GM12878 (cell line): ENCODE data around the gene BICRA. TPM values are rescaled to one million over a fixed set of nuclear protein-coding genes. Genes with fewer than 3 reads are reported as not detected.
A peak's percentile ranks its signal among the peaks of the same experiment; 100 is the strongest.

Source experiments
- EZH2 ChIP-seq: IDR thresholded peaks from 2 replicates; pipeline ENCODE4 v1.6.1; 2012; ENCODE audit warnings: low read depth, mild to moderate bottlenecking, control low read depth, inconsistent platforms, low read length, borderline replicate concordance; ENCODE audit not compliant: control insufficient read depth
- FOXM1 ChIP-seq: IDR thresholded peaks from 2 replicates; pipeline ENCODE4 v1.6.1; 2012; ENCODE audit warnings: low read depth, mild to moderate bottlenecking, inconsistent platforms, low read length, moderate library complexity
- IKZF2 ChIP-seq, 2 experiments: fragments of 450-650 bp; IDR thresholded peaks; 2 replicates each; pipeline ENCODE4 v1.6.1; 2017; ENCODE audit warnings: mild to moderate bottlenecking in 2 of 2, moderate library complexity in 2 of 2
- MLLT1 ChIP-seq: fragments of 450-650 bp; IDR thresholded peaks from 2 replicates; pipeline ENCODE4 v1.6.1; 2016; ENCODE audit warnings: mild to moderate bottlenecking
- NR2C1 ChIP-seq: fragments of 450-650 bp; IDR thresholded peaks from 2 replicates; pipeline ENCODE4 v1.6.1; 2017; ENCODE audit warnings: antibody characterized with exemption, mild to moderate bottlenecking, moderate library complexity
- POLR2AphosphoS5 ChIP-seq: IDR thresholded peaks from 2 replicates; pipeline ENCODE4 v1.6.1; 2011; ENCODE audit warnings: mild to moderate bottlenecking, low read length, inconsistent platforms
- ZNF217 ChIP-seq: fragments of 450-650 bp; IDR thresholded peaks from 2 replicates; pipeline ENCODE4 v1.6.1; 2017; ENCODE audit warnings: antibody characterized with exemption, mild to moderate bottlenecking
- polyA plus RNA-seq, 11 experiments: library from polyadenylated mRNA; depleted of rRNA in 4 of 11; unstranded in 6 of 11; stranded (reverse) in 5 of 11; fragments of >200 nt; fragmentation: Nextera tagmentation in 4 of 11; fragmentation: Illumina TruSeq in 1 of 11; extraction: Ambion mirVana in 4 of 11; extraction: Trizol in 1 of 11; gene quantifications; 1 replicate in 1 of 11; 2 replicates in 10 of 11; pipeline versions ENCODE4 v1.2.1 to v1.2.3, GENCODE V29; 2011 to 2016; ENCODE audit warnings: inconsistent platforms in 2 of 11, missing spikeins in 2 of 11, low read depth in 1 of 11
- total RNA-seq, 4 experiments: library from RNA; depleted of rRNA in 3 of 4; stranded (reverse); fragments of >200 nt in 3 of 4; fragmentation: Illumina TruSeq in 1 of 4; extraction: Trizol in 1 of 4; gene quantifications; 2 replicates each; pipeline versions ENCODE4 v1.2.1 to v1.2.3, GENCODE V29; 2013 to 2021
- TF ChIP-seq, protein P1 (sequence below): fragments of 450-650 bp; IDR thresholded peaks from 2 replicates; pipeline ENCODE4 v1.6.1; 2017; ENCODE audit warnings: antibody characterized with exemption, mild to moderate bottlenecking, moderate library complexity

Gene BICRA
- total and polyA plus RNA-seq, 10 of the 15 experiments (the other 5 are each of a cell fraction or from before 2014, with no cell fraction given): 0.11 to 15.3 (median 1.3) TPM

DNA sequence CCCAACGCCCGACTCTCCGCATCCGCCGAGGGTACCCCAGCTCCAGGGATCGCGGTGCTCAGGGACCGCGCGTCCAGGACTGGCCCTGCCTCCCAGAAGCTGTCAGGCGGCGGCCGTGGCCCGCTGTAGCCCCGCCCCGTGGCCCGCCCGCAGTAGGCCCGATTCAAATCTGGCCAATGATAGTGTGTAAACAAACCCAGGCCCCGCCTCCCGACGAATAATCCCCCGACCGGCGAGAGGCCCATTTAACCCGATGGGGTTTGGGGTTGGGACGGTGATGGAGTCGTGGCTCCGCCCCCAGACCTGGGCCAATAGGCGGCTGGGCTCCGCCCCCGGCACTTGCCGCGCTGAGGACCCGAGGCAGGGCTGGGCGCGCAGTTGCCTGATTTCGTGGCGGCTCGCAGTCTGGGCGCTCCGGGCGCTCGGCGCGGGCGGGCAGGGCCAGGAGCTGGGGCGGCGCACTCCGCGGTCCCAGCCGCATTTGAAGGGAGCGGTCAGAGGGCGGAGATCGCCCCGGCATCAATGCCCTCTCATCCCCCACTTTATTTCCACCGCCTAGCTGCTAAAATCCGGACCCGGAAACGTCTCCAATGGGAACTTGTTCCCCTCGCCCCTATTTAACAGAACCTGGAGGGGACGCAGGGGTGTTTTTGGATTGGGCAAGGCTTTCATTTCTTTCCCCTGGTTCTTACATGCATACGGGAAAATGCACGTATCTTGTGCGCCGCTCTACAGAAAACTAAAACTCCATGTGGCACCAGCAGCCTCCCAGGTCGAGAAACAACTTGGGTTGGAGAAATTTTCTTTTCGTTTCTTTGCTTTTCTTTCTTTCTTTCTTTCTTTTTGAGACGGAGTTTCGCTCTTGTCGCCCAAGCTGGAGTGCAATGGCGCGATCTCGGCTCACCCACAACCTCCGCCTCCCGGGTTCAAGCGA lies 8.4 kb upstream of the BICRA start (continued):
- TF ChIP-seq POLR2AphosphoS5 (peak; percentile 86), NR2C1 (no peak), IKZF2 (IDR thresholded peaks at IDR 0.05) (0 out of 4 replicates have a peak, but pooled peaks of 1 of the 2 experiments have one; percentile 8), MLLT1 (peak; percentile 28; the same call in 1 of the 2 replicates), ZNF217 (no peak), FOXM1 (no peak), EZH2 (no peak)
- TF ChIP-seq, protein P1, sequence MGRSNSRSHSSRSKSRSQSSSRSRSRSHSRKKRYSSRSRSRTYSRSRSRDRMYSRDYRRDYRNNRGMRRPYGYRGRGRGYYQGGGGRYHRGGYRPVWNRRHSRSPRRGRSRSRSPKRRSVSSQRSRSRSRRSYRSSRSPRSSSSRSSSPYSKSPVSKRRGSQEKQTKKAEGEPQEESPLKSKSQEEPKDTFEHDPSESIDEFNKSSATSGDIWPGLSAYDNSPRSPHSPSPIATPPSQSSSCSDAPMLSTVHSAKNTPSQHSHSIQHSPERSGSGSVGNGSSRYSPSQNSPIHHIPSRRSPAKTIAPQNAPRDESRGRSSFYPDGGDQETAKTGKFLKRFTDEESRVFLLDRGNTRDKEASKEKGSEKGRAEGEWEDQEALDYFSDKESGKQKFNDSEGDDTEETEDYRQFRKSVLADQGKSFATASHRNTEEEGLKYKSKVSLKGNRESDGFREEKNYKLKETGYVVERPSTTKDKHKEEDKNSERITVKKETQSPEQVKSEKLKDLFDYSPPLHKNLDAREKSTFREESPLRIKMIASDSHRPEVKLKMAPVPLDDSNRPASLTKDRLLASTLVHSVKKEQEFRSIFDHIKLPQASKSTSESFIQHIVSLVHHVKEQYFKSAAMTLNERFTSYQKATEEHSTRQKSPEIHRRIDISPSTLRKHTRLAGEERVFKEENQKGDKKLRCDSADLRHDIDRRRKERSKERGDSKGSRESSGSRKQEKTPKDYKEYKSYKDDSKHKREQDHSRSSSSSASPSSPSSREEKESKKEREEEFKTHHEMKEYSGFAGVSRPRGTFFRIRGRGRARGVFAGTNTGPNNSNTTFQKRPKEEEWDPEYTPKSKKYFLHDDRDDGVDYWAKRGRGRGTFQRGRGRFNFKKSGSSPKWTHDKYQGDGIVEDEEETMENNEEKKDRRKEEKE: no peak
- TF ChIP-seq, all 136 proteins: peak for 45
